HPDE6-E6E7 (cell line): ENCODE results near the gene SLC27A1.

Source experiments
- DNase-seq: peaks from one replicate; pipeline ENCODE4 v3.0.0; 2011; ENCODE audit warnings: missing footprints; ENCODE audit errors: extremely low spot score

SLC27A1 gene

DNA sequence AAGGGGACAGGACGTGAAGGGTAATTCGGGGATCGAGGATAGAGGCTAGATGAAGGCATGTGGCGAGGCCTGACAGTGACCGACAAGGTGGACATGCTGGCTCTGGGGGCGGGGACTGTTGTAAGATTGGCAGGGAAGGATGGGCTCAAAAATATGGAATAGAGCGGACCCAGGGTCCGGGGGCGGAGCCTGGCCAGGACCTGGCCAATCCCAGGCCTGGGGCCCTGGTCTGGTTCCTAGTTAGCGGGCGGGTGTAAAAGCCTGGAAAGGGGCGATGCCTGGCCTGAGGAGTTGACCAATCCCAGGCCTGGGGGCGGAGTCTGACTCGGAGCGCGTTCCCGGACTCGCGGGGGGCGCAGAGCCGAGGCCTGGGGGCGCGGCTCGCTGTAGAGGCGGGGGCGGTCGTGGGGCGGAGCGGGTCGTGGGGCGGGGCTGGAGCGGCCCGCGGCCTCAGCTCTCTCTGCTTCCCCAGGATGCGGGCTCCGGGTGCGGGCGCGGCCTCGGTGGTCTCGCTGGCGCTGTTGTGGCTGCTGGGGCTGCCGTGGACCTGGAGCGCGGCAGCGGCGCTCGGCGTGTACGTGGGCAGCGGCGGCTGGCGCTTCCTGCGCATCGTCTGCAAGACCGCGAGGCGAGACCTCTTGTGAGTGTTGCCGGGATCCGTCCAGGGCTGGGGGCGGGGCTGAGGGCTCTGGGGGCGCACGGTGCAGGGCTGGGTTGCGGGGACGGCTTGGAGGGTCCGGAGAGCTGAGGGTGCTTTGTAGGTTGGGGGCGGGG is at the start of gene SLC27A1:
SLC27A1 (plus strand) TSS at position 457 of the 774 bp plus-strand sequence; CDS start at position 474, 17 bp downstream.
- DNase-seq = peak; percentile 95

DNA sequence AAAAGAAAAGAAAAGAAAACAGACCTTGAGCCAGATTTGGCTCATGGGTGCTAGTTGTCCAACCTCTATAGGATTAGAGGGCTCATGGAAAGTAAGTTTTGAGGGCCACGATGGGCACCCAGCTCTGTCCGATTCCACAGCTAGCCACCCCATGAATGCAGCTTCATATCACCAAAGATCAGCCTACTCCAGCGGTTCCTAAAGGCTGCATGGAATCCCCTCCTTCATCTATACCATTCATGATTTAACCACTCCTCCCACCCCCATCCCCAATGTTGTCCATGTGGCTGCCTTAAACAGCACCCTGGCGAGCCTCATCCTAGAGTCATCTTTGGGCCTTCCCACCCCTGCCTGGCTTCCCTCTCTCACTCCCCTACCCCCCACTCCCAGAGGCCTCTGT is 48.4 kb upstream of the SLC27A1 start:
- no peak for DNase-seq

DNA sequence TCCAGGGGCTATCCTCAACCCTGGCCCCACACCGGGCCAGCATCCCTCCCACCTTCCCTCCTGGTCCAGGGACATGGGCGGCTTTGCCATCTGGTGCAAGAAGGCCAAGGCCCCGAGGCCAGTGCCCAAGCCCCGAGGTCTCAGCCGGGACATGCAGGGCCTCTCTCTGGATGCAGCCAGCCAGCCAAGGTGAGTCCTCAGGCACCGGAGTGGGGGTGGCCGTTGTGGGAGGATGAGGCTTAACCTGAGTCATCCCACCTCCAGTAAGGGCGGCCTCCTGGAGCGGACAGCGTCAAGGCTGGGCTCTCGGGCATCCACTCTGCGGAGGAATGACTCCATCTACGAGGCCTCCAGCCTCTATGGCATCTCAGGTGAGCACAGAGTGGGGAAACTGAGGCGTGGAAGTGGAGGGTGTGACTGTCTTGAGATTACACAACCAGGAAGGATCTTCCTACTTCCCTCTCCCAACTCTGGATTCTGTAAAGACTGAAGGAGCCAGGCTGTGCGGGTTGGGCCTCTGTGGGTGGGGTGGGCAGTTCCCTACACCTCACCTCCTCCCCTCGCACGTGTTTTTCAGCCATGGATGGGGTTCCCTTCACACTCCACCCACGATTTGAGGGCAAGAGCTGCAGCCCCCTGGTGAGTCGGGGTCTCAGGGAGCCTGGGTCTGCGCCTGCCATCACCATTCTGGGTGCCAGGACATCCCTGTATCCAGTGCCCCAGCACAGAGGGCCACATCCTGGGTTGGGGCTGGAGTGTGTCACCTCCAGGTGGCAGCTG is 46.7 kb upstream of the SLC27A1 start:
- DNase-seq = no peak

DNA sequence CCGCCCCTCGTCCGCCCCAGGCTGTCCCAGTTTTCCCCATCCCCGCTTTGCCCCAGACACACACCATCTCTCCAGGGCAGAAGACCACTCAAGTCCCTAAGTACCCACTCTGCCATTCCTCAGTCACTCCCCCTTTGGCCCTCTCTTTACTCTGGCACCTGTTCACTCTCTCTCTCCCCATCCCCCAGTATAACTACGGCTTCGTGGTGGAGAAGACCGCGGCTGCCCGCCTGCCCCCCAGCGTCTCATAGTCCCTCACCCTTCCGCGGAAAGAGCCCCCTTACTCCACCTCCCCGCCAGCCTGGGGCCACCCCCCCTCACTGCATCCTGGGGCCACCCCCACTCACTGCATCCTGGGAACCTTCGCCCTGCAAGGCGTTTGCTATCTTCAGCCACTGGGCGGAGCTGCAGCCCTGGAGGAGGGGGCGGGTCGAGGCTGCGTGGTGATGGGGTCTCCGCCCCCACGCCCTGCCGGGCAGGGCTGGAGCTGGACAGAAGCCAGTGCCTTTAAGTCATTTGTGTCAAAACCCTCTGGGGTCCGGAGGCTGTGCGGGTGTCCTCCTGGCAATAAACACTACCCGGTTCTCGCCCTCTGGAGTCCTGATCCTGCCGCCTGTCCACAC is 45.5 kb upstream of the SLC27A1 start:
- DNase-seq = no peak

DNA sequence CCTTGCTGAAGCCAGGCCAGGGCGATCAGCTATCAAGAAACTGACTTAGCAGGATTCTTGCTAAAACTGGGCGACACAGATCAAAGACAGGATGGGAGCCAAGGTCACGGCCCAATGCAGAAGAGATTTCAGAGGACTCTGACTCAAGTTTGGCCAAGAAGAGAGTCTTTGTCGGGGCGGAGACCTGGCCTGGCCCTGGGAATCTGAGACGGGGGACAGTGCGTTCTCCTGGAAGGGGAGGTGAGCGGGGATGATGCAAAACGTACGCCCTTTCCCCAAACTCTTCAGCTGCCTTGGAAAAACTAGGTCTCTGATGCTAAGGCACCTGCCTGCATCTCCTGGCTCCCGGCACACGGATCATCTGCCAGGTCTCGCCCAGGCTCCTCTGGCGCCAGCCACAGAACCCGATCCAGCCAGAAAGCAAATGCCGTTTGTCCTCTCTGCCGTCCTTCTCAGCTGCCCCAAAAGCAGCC is 40.6 kb upstream of the SLC27A1 start:
- DNase-seq = no peak

DNA sequence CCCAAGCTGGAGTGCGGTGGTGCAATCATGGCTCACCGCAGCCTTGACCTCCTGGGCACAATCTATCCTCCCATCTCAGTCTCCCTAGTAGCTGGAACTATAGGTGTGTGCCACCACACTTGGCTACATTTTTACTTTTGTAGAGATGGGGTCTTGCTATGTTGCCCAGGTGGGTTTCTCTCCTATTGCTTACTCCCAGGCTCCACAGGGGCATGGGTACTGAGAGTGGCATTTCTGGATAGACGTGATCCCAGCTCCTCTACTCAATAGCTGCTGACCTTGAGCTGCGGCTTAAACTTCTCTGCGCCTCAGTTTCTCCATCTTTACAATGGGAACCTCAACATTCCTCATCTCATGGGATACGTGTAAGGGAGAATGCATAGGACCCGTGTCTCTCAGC is 38.9 kb upstream of the SLC27A1 start:
- no peak for DNase-seq

DNA sequence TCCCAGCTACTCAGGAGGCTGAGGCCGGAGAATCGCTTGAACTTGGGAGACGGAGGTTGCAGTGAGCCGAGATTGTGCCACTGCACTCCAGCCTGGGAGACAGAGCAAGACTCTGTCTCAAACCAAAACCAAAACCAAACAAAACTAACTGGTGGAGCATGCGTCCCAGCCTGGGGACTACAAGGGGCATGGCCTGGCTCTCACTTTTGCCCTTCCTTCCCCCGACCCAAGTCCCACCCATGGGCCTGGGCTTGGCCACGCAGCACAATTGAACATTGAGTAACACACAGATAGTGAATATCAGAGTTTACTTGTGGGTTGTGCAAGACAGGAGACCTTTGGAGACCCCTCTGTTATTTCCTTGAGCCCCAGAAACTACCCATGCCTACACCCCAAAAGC is 35.1 kb upstream of the SLC27A1 start:
- DNase-seq = no peak

DNA sequence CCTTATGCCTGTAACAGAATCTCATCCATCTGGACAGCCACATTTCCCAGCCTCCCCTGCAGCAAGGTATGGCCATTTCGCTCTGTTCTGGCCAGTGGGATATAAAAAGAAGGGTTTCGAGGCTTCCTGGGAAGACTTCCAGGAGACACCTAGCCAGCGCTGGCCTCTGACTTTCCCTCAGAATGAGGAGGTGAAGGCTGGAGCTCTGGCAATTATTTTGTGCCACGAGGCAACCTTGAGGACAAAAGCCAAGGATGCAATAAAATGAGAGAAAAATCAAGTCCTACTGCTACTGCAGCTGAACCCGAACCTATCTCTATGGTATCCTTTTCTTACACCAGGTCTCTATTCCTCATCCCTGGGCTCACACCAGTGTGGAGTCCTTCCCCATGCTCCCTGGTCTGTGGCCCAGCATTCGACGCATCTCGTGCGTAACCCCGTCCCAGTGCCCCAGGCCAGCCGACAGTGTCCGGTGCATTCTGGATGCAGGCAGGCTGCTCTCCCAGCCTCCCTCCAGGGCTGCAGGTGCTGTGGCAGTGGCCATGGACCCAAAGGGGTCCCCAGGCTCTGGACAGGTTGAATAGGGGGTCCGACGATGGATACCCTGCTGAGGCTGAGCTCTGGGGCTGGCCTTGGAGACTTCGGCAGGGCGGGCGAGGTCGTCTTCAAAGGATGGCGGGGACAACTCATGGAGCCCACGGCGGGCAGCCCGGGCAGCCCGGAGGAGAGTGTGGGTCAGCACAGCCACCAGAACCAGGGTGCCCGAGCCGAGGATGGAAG is 34.0 kb upstream of the SLC27A1 start:
- no peak for DNase-seq

DNA sequence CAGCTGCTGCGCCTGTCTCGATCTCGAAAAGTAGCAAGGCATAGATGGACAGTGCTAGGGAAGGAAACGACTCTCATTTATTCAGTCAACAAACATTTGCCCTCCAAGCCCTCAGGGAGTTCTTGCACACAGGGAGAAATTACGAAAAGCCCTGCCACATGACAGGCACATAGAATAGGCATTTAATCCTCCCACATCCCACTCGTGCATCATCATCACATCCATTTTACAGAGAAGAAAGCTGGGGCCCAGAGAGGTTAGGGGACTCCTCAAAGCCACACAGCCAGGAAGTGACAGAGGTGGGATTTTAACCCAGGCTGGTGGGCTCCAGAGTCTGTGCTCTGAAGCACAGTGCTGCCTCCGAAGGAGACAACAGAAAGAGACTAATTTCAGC is 33.5 kb upstream of the SLC27A1 start:
- no peak for DNase-seq

DNA sequence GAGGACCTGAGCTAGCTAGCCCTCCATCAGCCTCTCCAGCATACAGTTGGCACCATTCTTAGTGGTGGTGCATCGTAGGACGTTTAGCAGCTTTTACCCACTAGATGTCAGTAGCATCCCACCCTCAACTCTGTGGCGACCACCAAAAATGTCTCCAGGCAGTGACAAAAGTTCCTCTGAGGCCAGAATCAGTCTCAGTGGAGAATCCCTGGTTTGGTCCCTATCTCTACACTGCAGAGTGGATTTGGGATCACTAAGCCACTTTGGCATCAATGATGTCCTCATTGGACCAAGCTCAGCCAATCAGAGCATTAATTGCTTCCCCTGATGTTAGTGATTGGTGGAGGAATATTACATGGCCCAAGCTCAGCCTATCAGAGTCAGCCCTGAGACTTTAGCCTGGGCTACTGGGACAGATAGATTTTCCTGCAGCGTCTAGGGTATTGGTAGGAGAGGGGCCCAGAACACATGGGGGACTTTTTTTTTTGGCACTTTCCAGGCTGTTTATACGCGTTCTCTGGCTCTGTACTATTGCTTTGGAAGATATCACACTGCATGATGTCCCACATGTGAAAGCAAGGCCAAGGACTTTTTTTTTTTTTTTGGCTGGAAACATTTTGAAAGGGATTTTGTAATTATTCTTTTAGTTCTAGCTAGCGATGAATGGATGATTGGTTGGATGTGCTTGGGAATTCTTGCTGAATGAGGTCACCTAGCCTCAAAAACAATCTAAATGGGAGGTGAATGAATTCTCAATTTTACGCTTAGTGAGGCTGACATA is 28.9 kb upstream of the SLC27A1 start:
- DNase-seq = no peak

DNA sequence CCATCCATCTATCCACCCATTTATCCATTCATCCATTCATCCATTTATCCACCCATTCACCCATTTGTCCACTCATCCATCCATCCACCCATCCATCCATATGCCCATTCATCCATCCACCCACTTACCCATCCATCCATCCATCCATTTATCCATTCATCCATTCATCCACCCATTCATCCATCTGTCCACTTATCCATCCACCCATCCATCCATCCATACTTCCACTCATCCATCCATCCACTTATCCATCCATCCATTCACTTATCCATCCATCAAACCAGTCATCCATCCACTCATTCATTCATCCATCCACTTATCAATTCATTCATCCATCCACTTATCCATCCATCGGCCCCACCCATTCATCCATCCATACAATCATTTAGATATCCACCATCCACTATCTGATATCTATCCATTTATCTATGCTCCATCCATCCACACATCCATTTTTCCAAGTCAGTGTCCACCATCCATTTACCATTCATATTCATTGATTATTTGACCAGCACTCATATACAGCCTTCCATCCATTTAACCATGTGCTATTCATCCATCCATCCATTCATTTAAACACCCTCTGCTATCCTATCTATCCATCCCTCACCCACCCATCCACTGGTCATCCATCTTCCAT is 24.7 kb upstream of the SLC27A1 start:
- DNase-seq = no peak

DNA sequence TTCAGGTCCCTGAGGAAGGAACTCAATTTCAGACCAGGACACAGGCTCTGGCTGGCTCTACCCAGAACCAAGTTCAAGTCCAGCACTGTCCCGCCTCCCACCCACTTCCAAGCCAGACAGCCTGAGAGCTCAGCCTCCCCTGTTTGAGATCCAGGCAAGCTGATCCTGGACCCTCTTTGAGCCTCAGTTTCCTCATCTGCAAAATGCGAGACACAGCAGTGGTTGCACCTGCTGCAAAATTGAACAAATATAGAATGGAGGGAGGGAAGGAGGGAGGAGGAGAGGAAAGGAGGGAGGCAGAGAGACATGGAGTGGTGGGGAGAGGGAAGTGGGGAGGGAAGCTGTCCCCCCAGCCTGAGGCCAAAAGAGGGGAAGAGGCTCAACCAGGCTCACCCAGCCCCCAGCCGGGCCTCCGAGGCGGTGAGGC is 22.6 kb upstream of the SLC27A1 start:
- no peak for DNase-seq

DNA sequence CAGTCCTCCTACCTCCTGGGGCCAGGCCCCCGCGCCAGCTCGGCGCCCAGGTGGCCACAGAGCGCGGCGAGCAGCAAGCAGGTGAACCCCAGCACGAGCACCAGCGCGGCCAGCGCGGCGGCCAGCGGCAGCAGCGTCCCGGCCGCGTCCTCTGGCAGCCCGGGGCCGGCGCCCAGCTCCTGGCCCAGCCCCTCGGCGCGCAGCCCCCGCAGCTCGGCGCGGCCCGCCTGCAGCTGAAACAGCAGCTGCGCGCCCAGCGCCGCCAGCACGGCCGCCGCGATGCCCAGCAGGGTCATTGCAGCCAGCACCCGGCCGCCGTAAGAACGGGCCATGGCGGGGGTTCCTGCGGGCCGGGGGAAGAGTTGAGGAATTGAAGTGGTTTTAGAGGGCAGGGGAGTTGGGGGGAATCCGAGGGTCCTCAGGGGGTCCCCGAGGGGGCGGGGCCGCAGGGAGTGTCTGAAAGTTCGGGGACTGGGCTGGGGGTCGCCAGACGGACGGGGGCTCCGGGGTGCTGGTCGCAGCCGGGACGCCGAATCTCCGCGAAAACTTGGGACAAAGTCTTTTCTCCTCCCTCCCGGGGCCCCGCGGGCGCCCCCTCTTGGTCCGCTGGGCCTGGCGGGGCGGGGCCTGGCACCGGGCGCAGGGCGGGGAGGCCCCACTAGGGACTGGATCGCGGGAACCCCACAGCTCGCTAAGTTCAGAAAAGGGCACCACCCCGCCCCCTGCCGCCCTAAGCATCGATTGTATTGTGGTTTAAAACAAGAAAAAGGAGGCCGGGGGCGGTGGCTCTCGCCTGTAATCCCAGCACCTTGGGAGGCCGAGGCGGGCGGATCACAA is 22.0 kb upstream of the SLC27A1 start, which contains the start of gene TMEM221:
TMEM221 (minus strand) TSS at position 538 of the 837 bp plus-strand sequence; CDS start at position 332, 206 bp downstream.
- DNase-seq = no peak

DNA sequence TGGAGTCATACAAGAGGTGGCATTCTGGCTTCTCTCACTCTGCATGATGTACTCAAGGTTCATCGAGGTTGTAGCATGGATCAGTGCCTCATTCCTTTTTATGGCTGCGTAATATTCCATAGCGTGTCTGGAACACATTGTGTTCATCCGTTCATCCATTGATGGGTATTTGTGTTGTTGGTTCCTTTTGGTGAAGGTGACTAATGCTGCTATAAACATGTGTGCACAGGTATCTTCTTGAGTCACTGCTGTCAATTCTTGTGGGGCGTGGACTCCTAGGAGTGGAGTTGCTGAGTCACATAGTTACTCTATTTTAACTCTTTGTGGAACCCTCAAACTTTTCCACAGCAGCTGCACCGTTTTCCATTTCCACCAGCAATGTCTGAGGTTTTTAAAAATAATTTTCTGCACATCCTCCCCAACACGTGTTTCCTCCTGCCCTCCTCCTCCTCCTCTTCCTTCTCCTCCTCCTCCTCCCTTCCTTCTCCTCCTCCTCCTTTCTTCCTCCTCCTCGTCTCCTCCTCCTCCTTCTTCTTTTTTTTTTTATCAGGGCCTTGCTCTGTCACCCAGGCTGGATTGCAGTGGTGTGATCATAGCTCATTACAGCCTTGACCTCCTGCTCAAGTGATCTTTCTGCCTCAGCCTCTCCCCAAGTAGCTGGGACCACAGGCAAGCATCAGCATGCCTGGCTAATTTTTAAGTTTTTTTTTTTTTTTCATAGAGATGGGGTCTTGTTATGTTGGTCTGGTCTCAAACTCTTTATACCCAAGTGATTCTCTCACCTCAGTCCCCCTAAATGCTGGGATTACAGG is 19.9 kb upstream of the SLC27A1 start:
- peak; percentile 85 for DNase-seq

DNA sequence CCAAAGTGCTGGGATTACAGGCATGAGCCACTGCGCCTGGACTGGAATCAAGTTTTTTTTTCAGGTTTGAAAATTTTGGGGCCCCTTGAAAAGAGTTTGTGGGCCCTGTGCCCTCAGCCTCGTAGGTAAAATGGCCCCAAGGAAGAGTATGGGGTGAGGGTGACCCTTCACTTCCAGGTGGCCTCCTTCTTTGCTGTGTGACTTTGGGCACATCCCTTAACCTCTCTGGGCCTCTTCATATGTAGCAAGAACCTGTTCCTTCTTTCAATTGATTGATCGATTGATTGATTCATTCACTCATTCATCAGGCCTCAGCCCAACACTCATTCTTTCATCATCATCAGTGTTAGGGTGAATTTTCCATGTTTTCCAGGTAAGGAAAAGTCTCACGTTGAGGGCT is 18.5 kb upstream of the SLC27A1 start:
- no peak for DNase-seq

DNA sequence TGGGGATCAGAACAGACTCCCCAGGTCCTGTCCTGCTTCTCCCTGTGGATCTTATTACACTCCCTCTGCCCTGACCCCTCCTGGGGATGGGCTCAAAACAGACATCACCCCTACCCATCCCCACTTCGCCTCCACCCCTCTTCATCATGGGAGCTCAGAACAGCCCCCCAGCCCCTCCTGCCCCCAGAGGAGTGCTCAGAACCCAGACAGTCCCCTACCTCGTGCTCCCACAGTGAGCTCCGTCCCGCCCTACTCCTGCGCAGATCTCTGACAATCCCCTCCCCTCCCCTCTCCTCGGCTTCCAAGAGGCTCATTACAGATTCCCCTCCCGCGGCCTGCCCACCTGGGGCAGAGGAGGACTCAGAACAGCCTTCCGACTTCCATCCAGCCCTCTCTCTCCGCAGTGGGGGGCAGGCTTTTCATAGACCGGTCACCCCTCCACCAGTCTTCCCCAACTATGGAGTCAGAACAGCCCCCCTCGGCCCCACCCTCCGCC is 15.7 kb upstream of the SLC27A1 start:
- DNase-seq = no peak

DNA sequence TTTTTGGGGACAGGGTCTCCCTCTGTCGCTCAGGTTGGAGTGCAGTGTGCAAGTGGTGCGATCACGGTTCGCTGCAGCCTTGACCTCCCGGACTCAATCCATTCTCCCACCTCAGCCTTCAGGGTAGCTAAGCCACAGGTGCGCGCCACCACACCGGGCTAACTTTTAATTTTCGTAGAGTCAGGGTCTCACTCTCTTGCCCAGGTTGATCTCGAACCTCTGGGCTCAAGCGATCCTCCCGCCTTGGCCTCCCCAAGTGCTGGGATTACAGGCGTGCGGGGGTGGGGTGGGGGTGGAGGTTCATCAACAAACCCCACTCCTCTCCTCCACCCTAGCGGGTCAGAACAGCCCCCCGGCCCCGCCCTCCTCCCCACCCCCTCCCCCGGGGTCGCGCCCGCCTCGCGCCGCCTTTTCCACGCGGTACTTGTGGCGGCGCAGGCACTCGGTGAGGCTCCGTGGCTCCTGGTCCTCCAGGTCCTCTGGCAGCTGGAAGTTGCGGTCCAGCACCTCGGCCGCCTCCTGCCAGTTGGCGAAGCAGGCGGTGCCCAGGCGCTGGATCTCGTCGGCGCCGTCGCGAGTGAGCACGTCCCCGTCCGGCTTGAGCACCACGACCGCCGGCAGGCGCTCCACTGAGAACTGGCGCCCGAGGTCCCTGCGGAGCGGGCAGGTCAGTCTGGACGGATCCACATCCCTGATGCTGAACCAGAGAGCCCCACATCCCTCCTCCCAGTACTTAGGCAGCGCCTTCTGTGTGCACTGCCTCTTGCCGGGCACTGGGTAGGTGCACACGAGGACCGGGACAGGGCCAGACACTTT is 14.8 kb upstream of the SLC27A1 start:
- DNase-seq = no peak
